ENCODE measurements around the gene MED10.
A peak's percentile ranks its signal among the peaks of the same experiment; 100 is the strongest.

Gene MED10

GRCh38 chr5:6398570-6399230 lies 20.4 kb upstream of the MED10 start:
- no peak for DNase-seq

DNA sequence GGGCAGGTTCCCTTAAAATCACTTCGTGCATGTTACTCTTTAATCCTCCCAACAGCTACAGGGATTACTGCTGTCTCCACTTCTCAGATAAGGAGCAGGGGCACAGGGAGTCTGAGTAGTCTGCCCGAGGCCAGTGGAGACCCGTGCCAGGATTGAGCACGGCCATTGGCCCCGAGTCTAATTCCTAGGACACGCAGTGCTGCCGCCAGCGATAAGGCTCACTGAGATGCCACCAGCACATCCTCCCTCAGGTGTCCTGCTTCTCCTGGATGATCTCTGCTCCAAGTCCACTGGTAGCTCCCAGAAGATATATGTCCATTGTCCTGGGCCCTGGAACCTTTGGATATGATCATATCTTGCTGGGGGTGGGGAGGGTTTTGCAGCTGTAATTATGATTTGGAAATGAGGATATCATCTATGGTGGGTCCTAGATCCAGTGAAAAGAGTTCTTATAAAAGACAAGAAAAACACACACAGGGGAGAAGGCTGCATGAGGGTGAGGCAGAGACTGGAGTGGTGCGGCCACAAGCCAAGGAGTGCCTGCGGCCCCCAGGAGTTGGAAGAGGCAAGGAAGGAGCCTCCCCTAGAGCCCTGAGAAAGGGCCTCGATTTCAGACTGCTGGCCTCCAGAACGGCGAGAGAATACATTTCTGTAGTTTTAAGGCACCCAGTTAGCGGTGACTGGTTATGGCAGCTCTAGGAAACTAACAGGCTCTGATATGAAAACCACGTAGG lies 19.4 kb upstream of the MED10 start:
- DNase-seq: no peak

- DNase-seq: no peak
These were observed 18.6 kb upstream of the MED10 start for GRCh38 chr5:6396836-6397535.

GRCh38 chr5:6396043-6396442 lies 17.7 kb upstream of the MED10 start:
- DNase-seq: no peak

GRCh38 chr5:6395621-6396020 lies 17.3 kb upstream of the MED10 start:
- DNase-seq: no peak

DNA sequence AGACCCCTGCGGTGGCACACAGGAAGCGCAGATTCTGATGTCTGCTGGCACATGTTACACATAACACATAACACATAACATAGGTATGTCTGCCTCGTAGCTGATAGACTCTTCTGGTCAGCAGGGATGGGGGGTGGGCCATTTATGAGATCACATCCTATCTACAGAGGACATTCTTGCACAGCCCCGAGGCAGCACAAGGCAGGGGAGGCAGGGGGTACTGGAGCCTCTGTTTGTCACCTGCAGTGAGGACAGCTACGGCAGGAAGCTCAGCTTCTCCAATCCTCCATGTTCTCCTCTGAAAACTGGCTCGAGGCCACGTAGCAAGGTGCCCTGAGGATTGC lies 16.7 kb upstream of the MED10 start:
- no peak for DNase-seq

DNA sequence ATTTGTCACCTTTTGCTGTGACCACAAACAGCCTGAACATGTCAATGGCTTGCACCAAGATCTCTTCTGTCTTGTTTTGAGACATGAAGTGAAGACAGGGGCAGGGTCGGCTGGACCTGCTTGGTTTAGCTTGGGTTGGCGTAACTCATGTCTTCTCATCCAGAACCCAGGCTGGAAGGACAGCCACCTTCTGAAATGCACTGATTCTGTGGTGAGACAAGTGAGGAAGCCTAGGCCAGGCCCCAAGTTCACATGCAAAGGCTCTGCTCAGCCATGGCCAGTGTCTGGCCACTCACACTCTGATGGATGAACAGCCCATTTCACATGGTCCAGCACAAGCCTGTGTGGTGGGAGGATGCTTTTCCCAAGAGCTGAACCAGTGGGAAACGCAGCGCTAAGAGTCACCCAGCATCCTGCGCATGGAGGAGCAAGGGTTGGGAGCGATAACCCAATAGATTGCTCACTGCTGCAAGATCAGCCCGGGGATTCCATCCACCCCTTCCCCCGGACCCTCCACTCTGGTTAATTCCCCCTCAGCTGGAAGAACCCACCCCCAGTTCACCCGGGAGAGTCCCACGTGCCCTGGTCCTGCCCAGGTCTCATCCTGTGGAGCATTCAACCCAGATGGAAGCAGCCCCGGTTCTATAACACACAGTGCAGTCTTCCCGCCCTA lies 16.2 kb upstream of the MED10 start:
- no peak for DNase-seq

DNA sequence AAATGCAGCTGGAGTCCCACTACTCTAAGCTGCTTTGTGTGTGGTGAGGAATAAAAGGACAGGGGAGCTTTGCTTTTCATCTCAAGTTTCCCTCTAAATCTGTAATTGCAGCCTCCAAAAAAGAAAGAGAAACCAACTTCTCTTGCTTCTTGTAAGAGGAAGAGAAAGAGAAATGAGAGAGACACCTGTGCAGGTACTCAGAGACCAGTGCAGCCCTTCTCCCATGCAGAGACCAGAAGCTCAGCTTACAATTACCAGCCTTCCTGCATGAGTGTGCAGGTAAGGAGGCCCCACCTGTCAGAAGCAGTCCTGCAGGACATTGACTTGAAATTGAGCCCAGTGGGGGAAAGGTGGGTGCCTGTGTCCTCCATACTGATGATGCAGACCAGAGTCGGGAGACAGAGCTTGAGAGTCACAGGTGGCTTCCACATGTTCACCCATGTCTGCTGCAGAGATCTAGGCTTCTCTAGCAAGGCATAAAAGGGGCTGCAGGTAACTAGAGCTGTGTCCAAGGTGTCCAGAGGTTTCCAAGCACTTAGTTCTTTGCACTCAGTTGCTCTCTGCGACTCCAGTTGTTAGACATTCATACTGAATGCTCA lies 15.3 kb upstream of the MED10 start:
- DNase-seq: no peak

DNA sequence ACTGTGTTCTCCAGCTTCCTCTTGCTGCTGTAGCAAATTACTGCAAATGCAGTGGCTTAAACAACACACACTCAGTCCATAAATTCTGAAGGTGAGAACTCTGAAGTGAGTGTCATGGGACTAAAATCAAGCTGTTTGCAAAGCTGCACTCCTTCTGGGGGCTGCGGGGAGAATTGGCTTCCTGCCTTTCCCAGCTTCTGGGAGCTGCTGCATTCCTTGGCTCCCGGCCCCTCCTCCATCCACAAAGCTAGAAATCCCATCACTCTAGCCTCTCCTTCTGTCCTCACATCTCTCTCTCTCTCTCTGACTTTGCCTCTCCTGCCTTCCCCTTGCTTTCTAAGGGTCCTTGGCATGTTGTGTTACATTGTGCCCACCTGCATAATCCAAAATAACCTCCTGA lies 14.2 kb upstream of the MED10 start:
- DNase-seq: no peak

- DNase-seq: no peak
These were observed 12.8 kb upstream of the MED10 start for GRCh38 chr5:6391151-6391550.

DNA sequence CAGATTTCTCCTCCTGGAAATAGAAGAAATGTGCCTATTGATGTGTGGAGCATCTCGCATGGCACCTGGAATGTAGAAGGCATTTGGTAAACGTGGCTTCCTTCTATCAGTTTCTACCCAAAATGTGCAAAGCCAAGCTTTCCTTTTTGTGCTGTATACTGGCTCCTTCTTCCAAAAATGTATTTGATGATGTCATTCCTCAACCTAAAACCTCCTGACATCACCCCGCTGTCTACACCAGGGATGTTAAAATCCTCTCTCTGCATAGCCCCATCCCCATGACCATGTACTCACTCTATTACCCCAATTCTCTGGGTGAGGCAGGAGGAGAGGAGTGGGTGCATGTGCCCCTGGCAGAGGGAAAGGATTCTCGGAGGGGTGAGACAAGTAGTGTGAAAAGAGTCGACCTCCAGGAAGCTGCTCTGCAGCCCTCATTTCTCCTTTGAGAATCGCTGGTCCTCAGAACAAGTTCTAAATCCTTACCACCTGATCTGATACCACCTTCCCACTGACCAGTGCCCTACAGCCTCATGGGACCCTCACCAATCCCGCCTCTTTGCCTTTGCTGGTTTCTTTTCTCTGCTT lies 11.7 kb upstream of the MED10 start:
- DNase-seq: no peak

GRCh38 chr5:6389397-6389796 lies 11.1 kb upstream of the MED10 start:
- DNase-seq: no peak

GRCh38 chr5:6387970-6388369 lies 9.6 kb upstream of the MED10 start:
- DNase-seq: no peak

DNA sequence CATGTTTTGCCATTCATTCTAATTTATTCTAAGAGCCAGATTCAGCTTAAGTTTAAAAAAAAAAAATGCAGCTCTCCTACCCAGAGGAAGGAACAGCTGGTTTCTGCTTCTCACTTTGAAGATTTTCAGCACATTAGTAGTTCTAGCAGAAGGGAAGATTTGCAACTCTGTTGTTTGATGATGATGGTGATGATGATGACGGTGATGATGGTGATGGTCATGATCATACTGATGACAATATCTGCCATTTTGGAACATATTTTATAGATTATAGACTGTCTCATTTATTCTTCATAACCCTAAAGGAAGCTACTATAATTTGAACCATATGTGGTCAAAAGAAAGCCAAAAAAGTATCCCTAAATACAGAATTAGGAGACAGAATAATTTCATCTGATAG lies 7.9 kb upstream of the MED10 start:
- DNase-seq: no peak

GRCh38 chr5:6384856-6385255 lies 6.5 kb upstream of the MED10 start:
- no peak for DNase-seq

GRCh38 chr5:6383376-6383775 lies 5.0 kb upstream of the MED10 start:
- DNase-seq: peak in 3 of 4 experiments; percentile 6 to 42 (median 17)

- DNase-seq: no peak
These were observed 899 bp upstream of the MED10 start for GRCh38 chr5:6379246-6379645.

GRCh38 chr5:6378766-6379103 lies 388 bp upstream of the MED10 start:
- DNase-seq: no peak

GRCh38 chr5:6377582-6377904 lies 804 bp downstream of the MED10 start:
- DNase-seq: peak in 2 of 4 experiments; percentile 3 to 9

- DNase-seq: no peak
These were observed 1.3 kb downstream of the MED10 start for GRCh38 chr5:6376974-6377520.

- DNase-seq: no peak
These were observed 5.1 kb downstream of the MED10 start for GRCh38 chr5:6373081-6373846.

Measured in suppressor macrophage (primary cell).